ENCODE results near the gene CDC45.

The CDC45 gene

GRCh38 chr22:19515654-19516377 lies 36.1 kb downstream of the CDC45 start:
- H3K4me1 Mint-ChIP-seq, result peaks cover 7% of the 10 kb centered on the region
- no peaks in the 10 kb centered on the region for H3K9me3 Mint-ChIP-seq
- CTCF ChIA-PET, result interaction anchor here (1.1 kb wide), 1 partner anchor 113 kb away, joined by 4 read pairs; no protein-coding TSS in a partner anchor
- DNase-seq, result no peak
- peaks cover 51% of the 10 kb centered on the region for H3K36me3 Mint-ChIP-seq
- H3K27me3 Mint-ChIP-seq, result no peaks in the 10 kb centered on the region
- no peak overlapping the region for H3K4me3 Mint-ChIP-seq
- peak overlapping the region; percentile 47 for H3K27ac Mint-ChIP-seq

GRCh38 chr22:19516378-19517170 lies 36.9 kb downstream of the CDC45 start:
- Mint-ChIP-seq H3K4me1 (peaks cover 7% of the 10 kb centered on the region), H3K4me3 (no peak overlapping the region), H3K27me3 (no peaks in the 10 kb centered on the region), H3K27ac (no peak overlapping the region), H3K9me3 (no peaks in the 10 kb centered on the region), H3K36me3 (peaks cover 46% of the 10 kb centered on the region)
- CTCF ChIA-PET, result interaction anchor here (1.1 kb wide), 1 partner anchor 113 kb away, joined by 4 read pairs; no protein-coding TSS in a partner anchor
- no peak for DNase-seq

DNA sequence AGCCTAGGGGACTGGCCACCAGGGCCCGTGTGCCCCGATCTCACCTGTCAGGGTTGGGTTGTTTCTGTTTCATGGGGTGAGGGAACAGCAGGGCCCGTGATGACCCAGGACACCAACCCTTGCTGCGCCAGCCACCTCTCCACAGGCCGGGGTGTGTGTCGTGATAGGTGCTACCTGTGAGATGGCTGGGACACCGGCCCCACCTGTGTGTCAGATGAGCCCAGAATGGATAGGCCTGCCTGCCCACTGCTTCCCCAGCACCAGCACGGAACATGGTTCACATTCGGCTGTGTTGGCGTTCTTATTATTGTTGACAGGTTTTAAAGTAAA lies 37.4 kb downstream of the CDC45 start:
- no peak for DNase-seq
- CTCF ChIA-PET, result no interaction called here
- H3K4me3 Mint-ChIP-seq, result no peak overlapping the region
- H3K27me3 Mint-ChIP-seq, result no peaks in the 10 kb centered on the region
- H3K9me3 Mint-ChIP-seq, result no peaks in the 10 kb centered on the region
- peaks cover 7% of the 10 kb centered on the region for H3K4me1 Mint-ChIP-seq
- H3K36me3 Mint-ChIP-seq, result peaks cover 46% of the 10 kb centered on the region
- H3K27ac Mint-ChIP-seq, result no peak overlapping the region

DNA sequence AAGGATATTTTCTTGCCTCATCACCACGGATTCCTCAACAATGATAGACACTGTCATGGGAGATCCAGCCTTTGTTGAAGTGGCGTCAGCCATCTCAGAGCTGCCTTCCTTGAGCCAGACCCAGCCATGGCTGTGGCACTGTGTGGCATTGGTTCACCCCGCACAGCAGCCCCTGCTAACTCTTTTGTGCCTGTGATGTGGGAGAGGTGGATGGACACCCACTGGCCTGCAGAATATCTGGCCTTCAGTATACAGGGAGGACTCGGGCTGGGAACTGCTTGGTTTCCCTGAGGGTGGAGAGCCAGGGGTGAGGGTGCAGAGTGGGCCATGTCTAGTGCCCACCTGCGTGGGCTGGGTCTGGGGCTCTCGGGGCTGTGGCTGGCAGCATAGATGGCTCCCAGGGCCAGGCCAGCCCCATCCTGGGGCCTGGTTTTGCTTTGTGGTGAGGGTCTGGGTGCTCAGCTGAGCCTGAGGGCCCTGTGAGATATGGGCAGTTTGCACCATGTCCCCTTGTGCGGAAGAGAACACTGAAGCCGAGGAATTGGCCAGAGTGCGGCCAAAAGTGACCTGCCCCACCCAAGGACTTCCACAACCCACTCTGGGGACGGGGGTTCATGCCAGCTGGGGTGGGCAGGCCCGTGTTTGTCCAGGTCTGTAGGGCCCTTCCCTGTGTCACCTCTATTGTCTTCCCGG lies 38.3 kb downstream of the CDC45 start:
- CTCF ChIA-PET, result no interaction called here
- Mint-ChIP-seq H3K36me3 (peaks cover 38% of the 10 kb centered on the region), H3K4me1 (peaks cover 11% of the 10 kb centered on the region), H3K4me3 (no peak overlapping the region), H3K27ac (no peak overlapping the region), H3K27me3 (peaks cover 6% of the 10 kb centered on the region), H3K9me3 (no peaks in the 10 kb centered on the region)
- DNase-seq, result no peak

GRCh38 chr22:19518635-19519034 lies 38.9 kb downstream of the CDC45 start:
- no peak for DNase-seq
- Mint-ChIP-seq H3K4me3 (no peak overlapping the region), H3K9me3 (no peaks in the 10 kb centered on the region), H3K27ac (no peak overlapping the region), H3K27me3 (peaks cover 11% of the 10 kb centered on the region), H3K36me3 (peaks cover 33% of the 10 kb centered on the region), H3K4me1 (peaks cover 15% of the 10 kb centered on the region)
- CTCF ChIA-PET, result no interaction called here

DNA sequence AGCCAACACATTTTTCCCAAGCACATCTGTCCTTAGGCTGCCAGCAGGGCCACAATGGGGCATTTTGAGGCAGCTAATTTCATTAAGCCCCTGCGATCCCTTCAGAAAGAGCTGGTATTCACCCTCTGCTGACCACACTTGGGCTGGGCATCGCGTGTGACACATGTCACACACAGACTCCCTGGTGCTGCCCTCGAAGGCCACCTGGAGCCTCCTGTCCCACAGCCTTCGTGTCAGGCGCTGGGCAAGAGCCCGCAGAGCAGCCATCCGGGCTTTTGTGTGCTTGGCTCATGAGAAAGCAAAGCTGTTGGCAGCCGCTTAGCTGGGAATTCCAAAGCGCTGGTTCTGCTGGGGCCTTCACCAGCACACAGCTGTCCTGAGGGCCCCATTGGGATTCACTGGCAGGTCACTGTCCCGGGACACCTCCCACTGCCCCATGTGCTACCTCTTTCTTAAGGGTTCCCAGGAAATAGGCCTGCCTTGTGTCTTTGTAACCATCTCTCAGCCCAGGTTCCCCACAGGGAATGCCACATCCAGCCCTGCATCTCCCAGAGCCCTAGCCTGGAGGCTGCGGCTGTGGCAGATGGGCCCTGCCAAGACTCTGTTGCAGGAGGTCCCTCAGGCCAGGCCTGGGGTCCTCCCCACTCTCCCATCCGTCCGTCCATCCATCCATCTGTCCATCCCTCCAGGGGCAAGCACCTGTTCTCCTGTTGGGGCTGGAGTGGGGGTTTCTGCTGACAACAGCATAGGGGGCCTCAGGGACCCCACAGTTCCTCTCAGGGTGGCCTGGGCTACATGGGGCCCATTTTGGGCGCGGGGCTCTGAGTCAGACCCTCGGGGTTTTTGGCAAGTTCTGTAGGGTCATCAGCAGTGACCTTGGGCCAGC lies 39.6 kb downstream of the CDC45 start:
- H3K9me3 Mint-ChIP-seq, result no peaks in the 10 kb centered on the region
- H3K4me3 Mint-ChIP-seq, result no peak overlapping the region
- H3K27ac Mint-ChIP-seq, result no peak overlapping the region
- H3K4me1 Mint-ChIP-seq, result peaks cover 17% of the 10 kb centered on the region
- no peak for DNase-seq
- CTCF ChIA-PET, result no interaction called here
- peaks cover 26% of the 10 kb centered on the region for H3K36me3 Mint-ChIP-seq
- peaks cover 18% of the 10 kb centered on the region for H3K27me3 Mint-ChIP-seq

GRCh38 chr22:19520007-19520406 lies 40.3 kb downstream of the CDC45 start:
- peaks cover 18% of the 10 kb centered on the region for H3K4me1 Mint-ChIP-seq
- DNase-seq, result no peak
- CTCF ChIA-PET, result no interaction called here
- peaks cover 21% of the 10 kb centered on the region for H3K36me3 Mint-ChIP-seq
- H3K4me3 Mint-ChIP-seq, result no peak overlapping the region
- H3K27ac Mint-ChIP-seq, result no peak overlapping the region
- peaks cover 25% of the 10 kb centered on the region for H3K27me3 Mint-ChIP-seq
- H3K9me3 Mint-ChIP-seq, result no peaks in the 10 kb centered on the region

DNA sequence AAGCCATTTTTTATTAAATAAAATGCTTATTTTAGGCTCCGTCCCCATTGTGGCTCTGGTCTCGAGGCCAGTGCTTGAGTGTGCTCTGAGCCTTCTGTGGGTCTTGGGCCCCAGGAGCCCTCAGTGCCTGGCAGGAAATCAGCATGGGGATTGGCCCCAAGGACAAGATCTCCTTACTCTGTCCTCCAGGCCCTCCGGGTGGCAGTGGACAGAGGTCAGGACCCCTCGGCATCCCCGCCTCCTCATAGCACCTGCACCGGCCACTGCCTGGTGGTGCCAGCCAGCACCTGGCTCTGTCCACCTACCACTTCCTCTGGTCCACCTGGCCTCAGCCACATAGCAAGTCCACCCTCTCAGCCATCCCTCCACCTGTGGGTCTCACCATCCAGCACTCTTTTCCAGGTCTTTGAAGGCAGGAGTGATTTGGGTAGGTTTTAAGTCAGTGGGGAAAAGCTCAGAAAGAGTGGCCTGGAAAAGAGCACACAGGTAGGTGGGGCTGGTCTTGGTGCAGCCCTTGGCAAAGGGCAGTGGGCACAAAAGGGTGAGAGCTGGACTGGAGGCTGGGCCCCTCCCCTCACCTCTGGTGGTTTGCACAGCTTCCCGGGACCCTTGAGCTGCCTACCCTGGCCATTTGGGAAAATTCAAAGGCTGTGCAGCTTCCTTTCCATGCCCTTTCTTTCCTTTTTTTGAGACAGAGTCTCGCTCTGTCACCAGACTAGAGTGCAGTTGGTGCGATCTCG lies 41.0 kb downstream of the CDC45 start:
- Mint-ChIP-seq H3K36me3 (peaks cover 16% of the 10 kb centered on the region), H3K27ac (no peak overlapping the region), H3K4me1 (peaks cover 19% of the 10 kb centered on the region), H3K27me3 (peaks cover 32% of the 10 kb centered on the region), H3K4me3 (no peak overlapping the region), H3K9me3 (no peaks in the 10 kb centered on the region)
- no peak for DNase-seq
- CTCF ChIA-PET, result interaction anchor here (3.5 kb wide), 1 partner anchor 109 kb away, joined by 14 read pairs; no protein-coding TSS in a partner anchor

- CTCF ChIA-PET, result interaction anchor here (1.4 to 3.5 kb wide), 2 partner anchors 37 to 107 kb away, joined by 3 to 14 read pairs; no protein-coding TSS in a partner anchor
- Mint-ChIP-seq H3K9me3 (no peaks in the 10 kb centered on the region), H3K4me3 (peak overlapping the region; percentile 68), H3K27me3 (peaks cover 47% of the 10 kb centered on the region), H3K36me3 (peaks cover 13% of the 10 kb centered on the region), H3K27ac (no peak overlapping the region), H3K4me1 (peaks cover 19% of the 10 kb centered on the region)
- no peak for DNase-seq
These were observed 42.6 kb downstream of the CDC45 start for GRCh38 chr22:19522190-19522880.

- H3K27ac Mint-ChIP-seq, result no peak overlapping the region
- no peak for DNase-seq
- peak overlapping the region; percentile 68 for H3K4me3 Mint-ChIP-seq
These were observed 43.1 kb downstream of the CDC45 start for GRCh38 chr22:19522881-19523239.

DNA sequence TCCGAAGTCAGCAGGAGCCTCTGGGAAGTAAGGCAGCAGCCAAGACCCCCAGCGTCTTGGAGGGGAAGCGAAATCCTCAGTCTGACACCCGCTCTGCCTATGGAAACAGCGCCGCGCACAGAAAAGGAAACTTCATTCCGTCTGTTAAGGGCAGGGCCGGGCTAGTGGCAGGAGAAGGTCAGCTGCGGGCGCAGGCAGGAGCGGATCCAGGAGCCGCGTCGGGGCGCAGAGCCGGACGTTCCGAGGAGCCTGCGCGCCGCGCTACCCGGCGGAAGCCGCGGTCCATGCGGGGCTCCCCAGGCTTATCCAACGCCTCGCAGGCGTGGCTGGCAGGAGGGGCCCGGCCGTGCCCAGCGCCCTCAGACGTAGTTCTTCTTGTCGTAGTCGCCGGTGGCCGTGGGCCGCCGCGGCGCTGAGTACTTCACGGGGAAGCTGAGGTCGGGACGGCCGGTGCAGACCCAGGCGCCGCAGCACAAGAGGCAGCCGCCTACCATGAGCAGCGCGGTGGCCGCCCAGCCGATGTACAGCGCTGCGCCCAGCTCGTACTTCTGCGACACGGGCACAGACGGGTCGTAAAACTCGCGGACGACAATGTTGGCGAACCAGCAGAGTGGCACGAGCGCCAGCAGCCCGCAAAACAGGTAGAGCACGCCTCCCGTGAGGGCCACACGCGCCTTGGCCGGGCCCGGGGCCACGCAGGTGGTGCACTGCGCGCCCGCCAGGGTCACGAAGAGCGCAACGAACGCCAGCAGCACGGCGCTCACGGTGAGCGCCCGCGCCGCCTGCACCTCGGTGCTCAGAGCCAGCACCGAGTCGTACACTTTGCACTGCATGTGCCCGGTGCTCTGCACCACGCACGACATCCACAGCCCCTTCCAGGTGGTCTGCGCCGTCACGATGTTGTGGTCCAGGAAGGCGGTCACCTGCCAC lies 43.8 kb downstream of the CDC45 start:
- peak; percentile 55 for DNase-seq
- peaks cover 19% of the 10 kb centered on the region for H3K4me1 Mint-ChIP-seq
- H3K9me3 Mint-ChIP-seq, result no peaks in the 10 kb centered on the region
- CTCF ChIA-PET, result interaction anchor here (3.5 kb wide), 1 partner anchor 106 kb away, joined by 14 read pairs; no protein-coding TSS in a partner anchor
- peak overlapping the region; percentile 68 for H3K4me3 Mint-ChIP-seq
- H3K27ac Mint-ChIP-seq, result peak overlapping the region; percentile 73
- H3K36me3 Mint-ChIP-seq, result peaks cover 6% of the 10 kb centered on the region
- H3K27me3 Mint-ChIP-seq, result peaks cover 55% of the 10 kb centered on the region

More at GRCh38 chr22:19522881-19523239, 43.1 kb downstream of the CDC45 start:
- Mint-ChIP-seq H3K27me3 (peaks cover 52% of the 10 kb centered on the region), H3K4me1 (peaks cover 19% of the 10 kb centered on the region), H3K9me3 (no peaks in the 10 kb centered on the region), H3K36me3 (peaks cover 7% of the 10 kb centered on the region)
- CTCF ChIA-PET, result interaction anchor here (1.4 to 3.5 kb wide), 2 partner anchors 36 to 107 kb away, joined by 3 to 14 read pairs; no protein-coding TSS in a partner anchor
